NCI-H1092 treated with DMSO at 0.1 percent for 48 hours (cell line): ENCODE measurements around the gene GRIK3.

ENCODE experiments used
- DNase-seq: peaks from one replicate; lab custom pipeline; 2025; lab: John Stamatoyannopoulos, UW

Gene GRIK3

DNA sequence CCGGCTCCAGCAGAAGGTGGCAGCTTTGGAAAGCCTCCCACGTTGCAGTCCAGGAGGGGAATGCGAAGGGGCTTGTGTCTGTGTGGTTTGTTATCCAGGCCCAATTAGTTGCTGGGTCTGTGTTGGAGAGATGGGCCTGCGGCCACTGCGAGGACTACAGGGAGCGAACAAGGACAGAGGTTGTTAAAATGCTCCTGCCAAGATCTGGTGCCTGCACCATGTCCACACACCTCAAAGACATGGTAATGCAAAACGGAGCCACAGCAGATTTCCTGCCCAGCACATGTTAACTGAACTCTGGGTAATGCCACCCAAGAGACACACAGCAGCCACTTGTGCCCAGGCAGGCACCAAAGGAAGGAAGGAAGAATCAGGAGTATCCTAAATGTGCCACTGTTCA, 18.6 kb downstream of the GRIK3 start:
- DNase-seq: no peak

DNA sequence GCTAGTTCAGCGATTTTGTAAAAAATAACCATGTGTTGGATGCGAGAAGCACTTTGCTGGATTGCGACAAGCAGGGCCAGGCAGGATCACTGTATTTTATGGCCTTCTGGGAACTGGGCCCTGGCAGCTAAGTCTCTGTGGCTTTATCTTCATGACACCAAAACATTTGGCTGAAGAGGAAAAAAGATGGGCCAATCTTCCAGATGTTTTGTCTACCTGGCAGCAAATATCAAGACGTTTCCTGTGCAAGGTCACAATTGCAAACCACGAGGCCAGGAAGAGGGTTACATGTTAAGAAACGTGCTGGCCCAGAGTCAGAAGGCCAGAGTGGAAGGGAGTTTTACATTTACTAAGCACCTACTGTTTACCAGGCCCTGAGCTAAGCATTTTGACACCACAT, 22.1 kb downstream of the GRIK3 start:
- DNase-seq: no peak

DNA sequence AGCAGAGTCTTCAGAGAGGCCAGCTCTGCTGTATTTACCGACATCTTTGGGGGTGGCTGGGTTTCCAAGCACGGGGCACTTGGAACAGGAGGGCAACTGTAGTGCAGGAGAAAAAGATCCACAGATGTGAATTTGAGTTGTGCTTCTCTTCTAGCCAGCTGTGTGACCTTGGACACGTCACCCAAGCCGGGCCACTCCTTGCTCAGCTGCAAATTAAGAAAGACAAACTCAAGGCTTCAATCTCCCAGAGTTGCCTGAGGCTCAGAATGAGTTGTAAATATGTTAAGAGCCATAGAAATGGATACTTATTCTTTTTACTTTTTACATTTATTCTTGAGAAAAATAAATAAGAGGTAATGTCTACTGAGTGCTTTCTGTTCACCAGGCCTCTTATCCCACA, 24.3 kb downstream of the GRIK3 start:
- no peak for DNase-seq

DNA sequence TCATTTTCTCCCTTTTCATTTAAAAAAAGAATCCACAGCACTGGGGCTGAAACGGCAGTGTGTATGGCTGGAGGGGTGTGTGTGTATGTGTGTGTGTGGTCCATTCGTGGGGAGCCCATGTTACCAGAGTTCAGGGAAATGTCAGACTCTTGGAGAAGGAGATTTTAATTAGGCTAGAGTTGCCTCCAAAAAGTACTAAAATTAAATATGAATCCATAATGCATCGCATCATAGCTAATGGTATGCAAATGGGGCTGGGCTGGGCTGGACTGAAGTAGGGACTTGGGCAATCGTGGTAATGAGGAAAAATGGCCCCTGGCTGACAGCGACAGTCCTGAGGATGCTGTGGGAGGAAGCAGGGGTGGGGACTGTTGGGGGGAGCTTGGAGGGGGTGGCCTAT, 24.8 kb downstream of the GRIK3 start:
- DNase-seq: no peak

DNA sequence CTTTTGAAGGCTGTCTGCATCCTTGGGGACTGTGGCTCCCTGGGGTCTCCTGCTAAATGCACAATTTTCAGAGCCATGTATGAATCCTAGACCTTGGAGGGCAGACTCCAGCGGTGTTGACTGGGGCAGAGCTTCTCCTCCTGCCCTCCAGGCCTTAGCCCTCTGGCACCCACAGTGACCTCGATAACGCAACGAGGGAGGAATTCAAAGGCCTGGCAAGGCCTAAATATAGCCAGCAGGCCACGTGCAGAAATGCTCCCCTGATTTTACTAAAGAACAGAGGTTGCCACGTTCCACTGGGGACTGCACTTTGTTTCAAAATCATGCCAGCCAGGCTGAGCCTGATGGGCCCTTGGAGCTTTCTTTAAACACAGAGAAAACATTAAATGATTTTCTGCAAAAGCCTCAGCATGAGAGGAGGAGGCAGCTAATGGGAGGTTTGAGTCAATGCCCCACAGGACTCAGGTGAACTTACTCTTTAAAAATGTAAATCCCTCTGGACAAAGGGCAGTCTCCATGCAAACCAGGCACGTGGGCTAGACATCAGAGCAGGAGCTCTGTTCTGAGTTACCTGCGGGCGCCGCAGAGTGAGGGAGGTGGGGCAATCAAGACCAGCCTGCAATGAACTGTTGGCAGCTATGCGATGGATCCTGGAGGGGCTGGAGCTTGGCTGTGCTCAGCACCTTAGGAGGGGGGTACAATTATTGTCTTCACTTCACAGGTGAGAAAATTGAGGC, 28.0 kb downstream of the GRIK3 start:
- DNase-seq: no peak

DNA sequence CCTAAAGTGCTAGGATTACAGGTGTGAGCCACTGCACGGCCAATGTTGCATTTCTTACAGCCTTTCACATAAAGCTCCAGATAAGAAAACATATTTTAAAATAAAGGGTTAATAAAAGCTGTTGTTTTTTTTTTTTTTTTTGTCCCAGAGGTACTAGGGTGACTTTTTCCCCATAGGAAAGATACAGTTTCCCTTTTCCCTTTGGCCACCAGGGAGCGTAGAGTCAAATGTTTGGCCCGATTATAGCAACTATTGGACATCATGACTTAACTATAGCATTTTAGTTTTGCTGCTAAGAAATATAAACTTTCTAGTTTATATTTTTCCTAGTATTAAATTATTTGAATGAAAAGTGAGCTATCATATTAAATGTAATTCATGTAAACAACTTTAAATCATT, 31.4 kb downstream of the GRIK3 start:
- DNase-seq: no peak

DNA sequence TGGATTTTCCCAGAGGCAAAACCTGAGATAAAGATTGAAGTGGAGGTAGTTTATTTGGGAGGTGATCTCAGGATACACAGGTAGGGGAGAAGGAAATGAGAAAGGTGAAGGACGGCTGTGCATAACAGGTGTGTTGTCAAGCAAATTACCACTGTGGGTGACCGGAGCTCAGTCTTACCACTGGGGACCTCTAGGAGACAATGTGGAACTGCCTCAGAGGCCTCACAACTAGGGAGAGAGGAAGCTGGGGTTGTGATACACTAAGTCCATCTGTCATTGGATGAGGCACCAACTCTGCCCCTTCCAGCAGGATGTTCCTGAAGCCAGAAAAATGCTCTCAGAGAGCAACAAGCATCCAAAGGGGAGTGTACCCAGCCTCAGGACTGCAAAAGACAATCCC, 32.6 kb downstream of the GRIK3 start:
- no peak for DNase-seq

DNA sequence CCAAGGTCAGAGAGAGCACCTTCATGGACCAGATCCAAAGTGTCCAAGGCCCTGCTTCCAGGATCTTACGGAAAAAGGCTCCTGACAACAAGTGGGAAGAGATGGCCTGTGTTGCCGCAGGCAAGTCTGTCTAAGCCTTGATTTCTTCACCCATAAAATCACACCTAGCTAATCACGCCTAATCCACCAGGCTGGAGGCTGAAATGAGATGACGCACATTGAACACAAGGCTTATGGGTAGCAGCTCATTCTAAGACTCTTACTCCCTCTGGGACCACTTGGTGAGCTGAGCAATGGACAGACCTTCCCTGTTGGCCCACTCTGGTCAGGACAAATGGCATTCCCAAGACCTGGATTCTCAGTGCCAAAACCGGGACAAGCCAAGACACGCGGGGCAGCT, 38.2 kb downstream of the GRIK3 start:
- no peak for DNase-seq

DNA sequence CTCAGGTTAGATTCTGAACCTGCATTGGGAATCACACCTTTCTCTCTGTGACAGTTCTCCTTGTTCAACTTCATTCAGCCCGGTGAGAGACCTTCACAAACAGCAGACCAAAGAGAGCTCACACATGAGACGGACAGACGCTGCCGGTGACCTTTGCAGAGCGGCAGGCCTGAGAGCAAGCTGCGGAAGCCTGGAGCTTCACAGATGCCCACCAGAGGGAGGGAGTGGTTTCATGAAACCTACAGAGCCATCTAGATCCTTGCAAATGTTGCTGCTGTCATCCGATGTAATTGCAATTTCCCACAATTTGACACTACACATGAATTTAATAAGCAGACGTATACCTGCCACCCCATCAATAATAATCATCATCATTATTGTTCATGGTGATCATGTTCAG, 39.4 kb downstream of the GRIK3 start:
- DNase-seq: no peak

DNA sequence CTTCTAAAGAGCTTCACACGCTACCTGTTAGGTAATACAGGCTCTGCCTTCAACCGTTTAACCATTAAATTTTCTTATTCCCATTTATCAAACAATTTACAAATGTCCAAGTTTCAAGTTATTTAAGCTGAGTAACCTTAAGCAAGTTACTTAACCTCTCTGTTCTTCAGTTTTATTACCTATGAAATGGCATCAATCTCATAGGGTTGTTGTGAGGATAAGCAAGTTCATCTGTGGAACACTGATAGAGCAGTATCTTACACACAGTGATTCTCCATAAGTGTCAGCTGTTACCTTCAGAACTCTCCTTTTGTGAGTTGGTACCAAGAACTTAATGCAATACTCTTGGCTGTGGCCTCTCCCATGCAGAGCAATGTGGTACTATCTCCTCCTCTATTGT, 40.0 kb downstream of the GRIK3 start:
- no peak for DNase-seq

DNA sequence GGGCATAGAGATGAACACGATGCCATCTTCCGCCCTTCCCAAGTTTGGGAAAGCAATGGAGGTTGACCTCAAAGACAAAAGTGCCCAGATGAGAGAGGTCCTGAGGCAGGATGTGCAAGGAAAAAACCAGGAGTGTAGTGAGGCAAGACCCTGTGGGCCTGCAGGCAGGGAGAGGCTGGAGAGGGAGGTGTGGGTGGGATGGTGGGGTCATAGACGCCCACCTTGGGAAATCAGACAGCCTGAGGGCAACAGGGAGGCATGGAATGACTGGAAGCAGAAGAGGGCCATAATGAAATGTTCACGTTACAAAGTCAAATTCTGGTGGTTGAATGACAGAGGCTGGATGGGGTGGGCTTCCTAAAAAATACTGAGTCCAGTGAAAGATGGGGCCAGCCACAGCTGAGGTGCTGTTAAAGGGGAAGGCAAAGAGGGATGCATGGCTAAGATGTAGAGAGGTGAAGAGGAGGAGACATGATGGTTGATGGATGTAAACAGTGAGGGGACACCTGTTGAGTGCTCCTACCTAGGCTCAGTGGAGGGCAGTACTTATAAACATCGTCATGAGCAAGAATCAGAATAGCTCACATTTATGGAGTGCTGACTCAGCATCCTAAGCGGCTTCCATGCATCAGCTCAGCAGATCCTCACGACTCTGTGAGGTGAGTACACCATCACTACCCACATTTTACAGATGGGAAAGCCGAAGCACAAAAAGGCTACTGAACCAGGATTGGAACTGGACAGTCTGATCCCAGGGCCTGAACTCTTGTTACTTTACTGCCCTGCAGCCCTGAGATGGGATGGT, 42.0 kb downstream of the GRIK3 start:
- no peak for DNase-seq

DNA sequence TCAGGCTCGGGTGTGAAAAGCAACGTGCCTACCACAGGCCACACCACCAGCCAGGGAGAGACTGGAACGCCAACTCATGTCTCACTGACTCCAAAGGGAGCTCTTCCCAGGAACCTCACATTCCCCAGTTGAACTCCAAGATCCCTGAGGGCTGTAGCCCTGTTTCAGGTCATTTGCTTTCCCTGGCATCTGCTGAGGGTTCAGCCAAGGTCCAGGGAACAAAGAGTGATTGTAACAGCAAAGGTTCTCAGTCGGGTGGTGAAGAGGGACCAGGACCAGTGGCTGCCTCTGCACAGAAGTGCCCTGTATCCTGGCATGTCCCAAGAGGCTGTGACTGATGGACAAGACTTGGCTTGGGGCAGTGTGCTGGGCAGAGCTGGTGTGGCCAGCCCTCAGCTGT, 42.8 kb downstream of the GRIK3 start:
- no peak for DNase-seq

DNA sequence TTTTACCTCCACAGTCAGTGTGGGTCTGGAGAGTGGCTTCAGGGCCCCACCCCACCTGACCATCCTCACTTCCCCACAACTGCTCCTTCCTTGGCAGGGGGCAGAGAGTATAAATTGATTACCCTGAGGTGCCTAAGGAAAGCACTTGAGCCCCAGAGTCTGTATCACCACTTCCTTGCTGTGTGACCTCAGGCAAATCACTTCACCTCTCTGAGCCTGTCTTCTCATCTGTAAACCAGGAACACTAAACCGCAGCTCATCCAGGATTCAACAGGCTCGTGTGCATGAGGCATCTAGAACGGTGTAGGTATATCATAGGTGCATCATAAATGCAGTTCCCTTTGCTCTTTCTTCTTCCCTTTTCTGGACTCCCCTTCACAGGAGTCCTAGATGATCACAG, 43.4 kb downstream of the GRIK3 start:
- no peak for DNase-seq

DNA sequence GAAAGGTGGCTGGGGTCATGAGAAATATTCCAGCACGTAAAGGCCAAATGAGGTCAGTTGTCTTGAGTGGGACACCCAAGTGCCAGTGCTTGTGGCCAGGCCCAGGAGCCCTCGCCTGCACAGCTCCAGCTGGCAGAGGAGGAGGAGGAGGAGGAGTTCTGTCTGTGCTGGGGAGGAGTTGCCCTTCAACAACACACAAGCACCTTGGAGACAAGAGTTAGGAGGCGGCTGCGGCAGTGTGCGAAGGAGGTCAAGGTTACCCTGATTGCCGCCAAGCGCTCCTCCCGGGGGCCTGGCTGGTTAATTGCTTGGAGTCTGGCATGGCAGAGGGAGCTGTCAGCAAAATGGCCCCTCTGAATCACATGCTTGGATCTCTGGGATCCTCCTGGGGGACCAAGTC, 45.1 kb downstream of the GRIK3 start:
- DNase-seq: no peak

DNA sequence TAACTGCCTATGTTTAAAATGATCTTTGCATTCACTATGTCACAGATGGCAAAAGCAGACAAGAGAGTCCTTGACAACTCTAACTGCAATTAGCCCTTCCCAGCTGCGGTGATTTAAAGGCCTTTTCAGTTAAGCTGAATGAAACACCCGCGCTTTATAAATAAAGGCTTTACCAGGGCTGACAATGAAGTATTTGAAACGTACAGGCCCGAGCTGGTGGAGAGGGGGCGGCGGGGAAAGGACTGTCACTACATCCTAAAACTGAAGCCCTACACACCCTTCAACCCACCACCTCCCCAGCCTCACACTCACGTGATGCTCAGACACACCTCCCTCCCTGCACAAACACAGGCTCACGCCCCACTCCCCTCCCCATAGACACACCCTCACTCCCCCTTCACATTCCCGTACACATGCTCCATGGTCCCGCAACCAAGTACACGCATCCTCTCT, 45.5 kb downstream of the GRIK3 start:
- peak; percentile 48 for DNase-seq

DNA sequence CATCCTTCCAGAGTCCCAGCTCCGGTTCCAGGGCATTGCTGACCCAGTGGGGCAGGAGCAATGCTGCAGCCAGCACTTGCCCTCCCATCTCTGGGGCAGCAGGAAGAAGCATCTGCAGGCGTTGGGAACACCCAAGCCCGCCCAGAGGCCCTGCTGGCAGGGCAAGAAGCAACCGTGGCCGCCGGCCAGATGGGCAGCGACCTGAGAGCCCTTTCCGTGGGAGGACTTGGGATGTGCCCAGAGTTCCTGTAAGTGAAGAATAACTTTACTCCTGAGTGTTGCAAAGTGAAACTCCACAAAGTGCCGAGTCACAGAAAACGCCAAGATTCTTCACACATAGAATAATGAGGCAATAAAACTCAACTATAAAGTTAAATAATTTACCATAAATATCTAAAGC, 46.0 kb downstream of the GRIK3 start:
- DNase-seq: no peak

DNA sequence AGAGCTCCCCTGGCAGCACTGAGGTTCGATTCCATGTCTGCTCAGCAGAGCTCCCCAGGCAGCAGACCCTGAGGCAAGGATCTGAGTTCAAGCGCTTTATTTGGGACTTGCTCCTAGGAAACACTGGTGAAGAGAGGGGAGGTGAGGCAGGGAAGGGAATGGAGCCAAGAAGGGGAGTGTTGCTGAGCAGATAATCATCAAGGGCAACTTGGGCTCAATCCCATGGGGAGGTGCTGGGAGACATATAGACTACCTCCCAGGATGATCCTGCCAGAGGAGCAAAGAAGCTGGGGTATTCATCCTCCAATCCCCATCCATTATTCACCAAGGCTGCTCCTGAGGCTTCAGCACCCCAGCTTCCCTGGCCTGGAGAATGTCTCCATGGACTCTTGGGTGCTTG, 47.0 kb downstream of the GRIK3 start:
- no peak for DNase-seq

DNA sequence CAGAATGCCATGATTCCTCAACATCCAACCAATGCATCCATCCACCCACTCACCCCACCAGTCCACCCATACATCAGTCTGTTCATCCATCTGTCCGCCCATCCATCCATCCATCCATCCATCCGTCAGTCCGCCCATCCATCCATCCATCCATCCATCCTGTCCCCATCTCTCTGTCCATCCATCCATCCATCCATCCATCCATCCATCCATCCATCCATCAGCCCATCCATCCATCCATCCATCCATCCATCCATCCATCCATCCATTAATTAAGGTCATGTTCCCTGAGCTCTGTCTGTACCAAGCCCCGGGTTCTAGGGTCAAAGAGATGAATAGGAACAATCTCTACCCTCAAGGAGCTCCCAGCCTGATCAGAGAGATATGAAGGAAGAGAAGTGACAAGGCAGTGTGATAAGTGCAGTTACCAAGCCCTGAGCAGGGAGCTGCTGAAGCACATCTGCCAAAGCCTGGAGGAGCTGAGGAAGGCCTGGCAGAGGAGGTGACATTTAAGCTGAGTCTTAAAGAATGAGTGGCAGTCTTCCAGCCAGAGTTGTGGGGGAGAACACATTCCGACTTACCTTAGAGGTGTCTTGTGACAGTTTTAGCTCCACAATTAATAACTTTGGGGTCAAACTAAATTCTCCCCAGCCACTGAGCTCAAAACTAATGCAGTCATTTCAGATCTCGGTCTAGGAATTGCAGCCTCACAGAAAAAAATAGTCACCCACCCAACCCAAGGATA, 47.9 kb downstream of the GRIK3 start:
- no peak for DNase-seq

DNA sequence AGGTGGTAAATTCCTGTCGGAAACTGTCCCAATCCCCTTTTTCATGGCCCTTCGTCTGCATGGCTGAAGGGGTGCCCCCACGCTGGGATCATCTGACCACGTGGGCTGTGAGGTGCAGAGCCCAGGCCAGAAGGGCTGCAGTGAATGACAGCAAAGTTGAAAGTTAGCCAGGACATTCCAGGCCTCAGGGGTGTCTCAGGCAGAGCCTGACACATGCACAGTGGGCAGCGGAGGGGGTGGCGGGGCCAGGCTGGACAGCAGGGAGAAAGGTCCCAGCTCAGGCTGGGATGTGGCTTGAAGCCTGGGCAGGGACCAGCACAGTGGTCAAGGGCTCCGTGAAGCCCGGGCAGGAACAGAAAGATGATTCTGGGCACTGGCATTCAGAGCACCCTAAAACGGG, 49.6 kb downstream of the GRIK3 start:
- DNase-seq: no peak

DNA sequence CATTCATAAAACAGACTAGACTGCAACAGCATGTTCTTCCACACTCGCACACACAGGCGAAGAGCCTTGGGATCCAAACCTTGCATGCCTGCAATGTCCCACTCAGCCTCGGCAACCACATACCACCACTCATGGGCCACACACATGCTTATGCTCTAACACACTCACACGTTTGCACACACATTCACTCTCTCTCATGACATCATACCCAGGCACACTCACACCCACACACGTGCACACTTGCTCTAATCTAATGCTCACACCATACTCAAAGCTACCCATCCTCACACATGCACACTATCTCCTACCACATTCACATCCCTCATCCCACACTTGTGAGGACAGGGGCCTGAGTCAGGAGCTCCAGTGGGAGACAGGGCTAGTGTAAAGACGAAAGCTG, 50.3 kb downstream of the GRIK3 start:
- no peak for DNase-seq

DNA sequence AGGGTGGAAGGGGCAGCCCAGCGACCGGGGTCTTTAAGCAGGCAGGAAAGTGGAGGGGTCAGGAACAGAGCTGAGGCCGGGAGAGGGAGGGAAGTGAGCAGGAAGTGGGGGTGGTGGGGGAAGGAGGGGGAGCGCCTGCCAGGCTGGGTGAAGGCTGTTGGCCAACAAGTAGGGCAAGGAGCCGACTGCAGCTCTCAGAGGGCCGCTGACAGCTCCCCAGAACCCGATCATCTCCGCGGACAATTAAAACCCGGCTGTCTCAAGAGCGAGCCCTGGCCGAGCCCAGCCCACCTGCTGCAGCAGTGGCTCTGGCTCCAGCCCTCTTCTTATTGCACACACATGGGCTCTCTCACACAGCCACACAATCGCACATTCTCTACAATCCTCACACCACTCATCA, 51.6 kb downstream of the GRIK3 start:
- DNase-seq: peak; percentile 51

DNA sequence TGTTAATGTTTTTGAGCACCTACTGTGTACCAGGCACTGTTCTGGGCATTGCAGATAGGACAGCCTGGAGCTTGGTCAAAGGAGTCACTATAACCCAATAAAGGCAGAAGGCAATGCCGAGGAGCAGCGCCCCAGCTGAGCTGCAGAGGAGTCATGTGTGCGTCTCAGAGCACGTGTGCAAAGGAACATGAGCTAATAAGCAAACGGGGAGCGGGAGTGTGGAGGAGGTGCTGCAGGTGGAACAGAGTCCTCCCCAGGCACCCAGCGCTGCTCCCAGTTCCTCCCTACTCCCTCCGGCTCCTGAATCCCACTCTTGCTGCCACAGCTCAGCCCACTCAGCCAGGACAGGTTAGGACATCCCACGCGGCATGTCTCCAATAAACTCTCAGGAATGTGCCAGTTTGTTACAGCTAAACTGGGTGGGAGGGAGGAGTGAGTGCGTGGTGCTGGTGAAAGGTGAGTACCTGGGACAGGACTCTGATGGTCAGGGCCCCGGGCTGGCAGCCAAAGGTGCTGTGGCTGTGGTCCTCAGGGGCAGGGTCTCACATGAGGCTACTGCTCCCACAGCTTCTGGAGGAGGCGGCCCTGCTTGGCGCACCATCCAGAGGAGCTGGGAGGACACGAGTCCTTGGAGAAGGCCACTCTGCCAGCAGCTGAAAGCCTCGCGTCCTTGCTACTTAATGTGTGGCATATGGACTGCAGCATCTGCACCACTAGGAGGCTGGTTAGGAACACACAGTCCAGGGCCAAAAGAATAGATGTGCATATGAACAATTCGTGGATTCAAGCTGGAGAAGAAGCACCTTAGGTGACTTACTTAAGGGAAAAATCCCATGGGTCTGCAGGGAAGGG, 52.3 kb downstream of the GRIK3 start:
- DNase-seq: peak; percentile 31
